ENCODE measurements around the gene CDT1.

The CDT1 gene

DNA sequence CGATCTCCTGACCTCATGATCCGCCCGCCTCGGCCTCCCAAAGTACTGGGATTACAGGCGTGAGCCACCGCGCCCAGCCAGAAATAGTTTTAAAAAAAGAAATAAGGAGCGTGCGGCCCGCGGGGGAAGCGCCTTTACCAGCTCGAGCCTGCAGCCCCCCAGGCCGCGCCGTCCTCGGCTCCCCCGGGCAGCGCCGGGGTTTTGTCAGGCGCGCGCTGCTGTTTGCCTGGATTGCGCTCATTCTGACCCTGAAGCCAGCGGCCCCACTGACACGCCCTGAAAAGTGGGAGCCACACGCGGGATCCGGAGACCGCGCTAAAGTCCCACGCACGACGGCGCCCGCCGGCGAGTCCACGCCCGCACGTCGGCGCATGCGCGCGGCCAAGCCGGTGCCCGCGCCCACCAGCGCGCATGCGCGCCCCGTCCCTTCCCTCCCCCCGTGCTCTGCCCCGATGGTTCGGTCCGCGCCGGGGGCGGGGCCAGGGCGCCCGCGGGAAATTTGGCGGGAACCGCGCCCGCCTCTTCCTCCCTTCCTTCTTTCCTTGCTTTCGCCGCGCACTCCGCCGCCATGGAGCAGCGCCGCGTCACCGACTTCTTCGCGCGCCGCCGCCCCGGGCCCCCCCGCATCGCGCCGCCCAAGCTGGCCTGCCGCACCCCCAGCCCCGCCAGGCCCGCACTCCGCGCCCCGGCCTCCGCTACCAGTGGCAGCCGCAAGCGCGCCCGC, at the start of gene CDT1:
Gene CDT1, plus strand, starts transcription at position 526 of the 724 bp plus-strand sequence. Its CDS starts 43 bp downstream, at position 569.
- peak; percentile 20 for DNase-seq

DNA sequence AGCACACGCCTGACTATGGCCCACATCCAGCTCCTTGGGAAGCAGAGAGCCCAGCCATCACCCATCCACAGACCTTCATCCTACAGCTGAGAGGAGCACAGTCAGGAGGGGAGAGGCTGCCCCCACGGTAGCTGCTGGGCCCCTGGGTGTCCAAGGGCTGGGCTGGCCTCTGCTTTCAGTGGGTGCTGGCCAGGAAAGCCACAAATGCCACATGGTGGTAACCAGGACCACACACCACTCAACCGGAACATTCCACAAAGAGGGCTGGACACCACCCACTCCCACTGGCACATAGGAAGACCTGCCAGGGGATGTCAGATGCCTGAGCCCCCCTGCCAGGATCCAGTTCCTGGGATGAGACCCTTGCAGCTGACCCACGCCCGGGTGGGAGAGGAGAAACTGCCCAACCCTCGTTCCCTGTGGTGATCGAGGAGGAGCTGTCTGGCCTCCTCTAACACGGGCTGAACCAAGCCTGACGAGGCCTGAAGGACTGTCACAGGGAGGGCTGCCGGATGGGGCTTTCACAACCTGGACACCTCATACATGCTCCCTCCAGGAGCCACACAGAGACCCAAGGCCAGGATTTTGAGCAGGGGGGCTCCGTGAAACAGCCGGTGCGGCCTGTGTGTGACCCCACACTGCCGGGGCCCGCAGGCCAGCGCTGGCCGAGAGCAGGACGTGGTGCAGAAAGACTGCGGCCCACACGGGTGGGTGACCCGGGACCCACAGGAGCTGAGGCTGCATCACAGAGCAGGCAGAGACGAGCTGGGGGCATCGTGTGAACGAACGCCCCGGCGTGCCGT, 49.3 kb upstream of the CDT1 start:
- DNase-seq, result no peak

DNA sequence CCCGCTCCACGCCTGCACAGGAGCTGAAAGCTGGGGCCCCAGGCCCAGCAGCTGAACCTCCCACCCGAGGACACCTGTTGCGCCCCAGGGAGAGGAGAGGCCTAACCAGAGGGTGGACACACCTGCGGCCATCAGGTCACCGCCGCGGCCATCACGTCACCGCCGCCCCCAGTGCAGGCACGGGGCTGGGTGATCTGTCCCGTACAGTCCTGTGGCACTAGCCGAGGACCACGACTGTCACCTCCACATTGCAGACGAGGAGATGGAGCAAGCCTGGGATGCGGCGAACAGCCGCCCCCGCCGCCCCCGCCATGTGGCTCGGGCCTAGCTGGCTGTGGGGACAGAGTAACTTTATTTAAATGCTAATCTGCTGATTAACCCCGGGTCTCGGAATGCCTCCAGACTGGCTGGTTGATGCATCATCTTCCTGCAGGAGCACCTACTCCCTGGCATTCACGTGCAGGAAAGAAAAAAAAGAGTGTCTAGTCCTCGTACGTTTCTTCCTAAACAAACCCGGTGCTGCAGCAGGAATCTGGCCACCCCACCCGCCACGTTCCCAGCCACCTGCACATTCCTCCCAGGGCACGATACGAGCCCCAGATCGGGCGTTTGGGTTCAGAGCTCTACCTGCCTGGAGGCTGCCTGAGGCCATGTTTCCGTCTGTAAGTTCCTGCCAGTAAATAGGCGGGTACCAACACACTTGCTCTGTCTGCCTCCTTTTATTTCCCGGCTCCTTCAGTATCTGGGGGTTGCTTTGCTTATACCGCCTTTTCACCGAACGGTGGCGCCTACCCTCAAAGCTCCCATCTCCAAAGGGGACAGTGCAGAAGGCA, 48.5 kb upstream of the CDT1 start:
- DNase-seq, result peak; percentile 27

DNA sequence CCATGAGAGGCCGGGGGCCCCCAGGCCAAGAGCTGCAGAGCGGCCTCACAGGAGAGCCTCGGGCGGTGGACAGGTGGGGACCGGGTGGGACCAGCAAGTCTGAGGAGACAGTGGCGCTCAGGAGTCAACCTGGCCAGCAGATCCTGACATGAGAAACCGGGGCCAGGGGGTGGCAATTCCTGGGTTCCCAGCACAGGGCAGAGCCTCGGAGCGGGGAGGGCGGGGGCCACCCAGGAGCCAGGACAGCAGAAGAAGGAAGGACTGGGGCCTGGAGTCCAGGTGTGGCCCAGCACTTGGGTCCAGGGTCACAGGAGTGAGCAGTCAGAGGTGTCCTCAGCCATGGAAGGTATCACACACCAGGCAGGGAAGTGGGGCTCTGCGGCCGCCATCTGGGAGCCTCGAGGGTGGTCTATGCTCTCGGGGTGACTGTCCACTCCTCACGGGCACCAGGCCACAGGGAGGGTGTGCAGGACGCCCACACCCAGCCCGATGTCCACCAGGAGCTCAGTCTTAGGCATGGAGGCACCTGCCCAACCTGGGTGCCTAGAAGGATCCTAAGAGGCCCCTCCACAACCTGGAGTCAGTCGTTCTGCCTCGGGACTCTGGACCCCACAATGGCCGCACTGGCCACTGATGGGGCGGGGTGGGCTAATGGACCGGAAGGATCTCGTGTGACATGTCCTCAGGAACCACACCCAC, 47.7 kb upstream of the CDT1 start:
- DNase-seq, result no peak

DNA sequence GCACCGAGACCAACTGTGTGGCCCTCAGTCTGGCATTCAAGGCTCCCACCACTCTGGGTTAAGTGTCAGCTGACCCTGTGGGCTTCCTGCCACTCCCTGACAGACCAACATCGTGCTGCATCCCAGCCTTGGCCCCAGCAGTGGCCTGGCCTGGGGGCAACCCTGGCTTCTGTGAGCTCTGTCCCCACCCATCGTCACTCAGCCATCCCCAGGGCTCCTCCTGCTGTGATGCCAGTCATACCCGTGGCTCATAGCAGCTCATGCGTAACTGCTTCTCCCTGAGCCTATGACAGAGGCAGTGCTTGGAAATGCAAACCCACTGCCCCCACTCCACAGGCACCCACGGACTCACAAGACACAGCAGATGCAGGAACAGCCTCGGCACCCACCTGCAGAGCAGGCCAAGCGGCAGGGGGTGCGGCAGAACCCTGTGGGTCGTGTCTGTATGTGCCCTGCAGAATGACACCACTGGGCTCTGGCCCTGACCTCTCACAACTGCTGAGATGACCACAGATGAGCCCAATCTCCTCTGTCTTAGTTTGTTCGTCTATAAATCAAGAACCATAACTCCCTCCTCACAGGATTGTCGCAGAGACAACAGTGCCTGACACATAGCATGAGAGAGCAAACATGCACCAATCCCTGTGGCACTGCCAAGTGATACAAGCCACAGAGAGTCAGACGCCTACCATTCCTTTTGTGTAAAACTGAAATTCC, 45.2 kb upstream of the CDT1 start:
- DNase-seq, result peak; percentile 11

DNA sequence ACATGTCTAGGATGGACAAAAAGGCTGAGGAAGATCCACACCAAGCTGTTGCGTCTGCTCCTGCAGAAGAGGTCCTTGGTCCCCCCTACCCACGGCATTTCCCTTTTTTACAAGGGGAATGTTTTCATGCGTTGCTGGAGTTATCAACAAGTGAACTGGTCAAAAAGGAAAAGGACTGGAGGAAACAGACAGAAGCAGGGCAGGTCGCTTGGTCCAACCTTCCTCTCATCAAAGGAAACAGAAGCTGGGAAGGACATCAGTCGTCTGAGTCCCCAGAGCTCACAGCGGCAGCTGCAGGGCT, 44.7 kb upstream of the CDT1 start:
- DNase-seq, result no peak

DNA sequence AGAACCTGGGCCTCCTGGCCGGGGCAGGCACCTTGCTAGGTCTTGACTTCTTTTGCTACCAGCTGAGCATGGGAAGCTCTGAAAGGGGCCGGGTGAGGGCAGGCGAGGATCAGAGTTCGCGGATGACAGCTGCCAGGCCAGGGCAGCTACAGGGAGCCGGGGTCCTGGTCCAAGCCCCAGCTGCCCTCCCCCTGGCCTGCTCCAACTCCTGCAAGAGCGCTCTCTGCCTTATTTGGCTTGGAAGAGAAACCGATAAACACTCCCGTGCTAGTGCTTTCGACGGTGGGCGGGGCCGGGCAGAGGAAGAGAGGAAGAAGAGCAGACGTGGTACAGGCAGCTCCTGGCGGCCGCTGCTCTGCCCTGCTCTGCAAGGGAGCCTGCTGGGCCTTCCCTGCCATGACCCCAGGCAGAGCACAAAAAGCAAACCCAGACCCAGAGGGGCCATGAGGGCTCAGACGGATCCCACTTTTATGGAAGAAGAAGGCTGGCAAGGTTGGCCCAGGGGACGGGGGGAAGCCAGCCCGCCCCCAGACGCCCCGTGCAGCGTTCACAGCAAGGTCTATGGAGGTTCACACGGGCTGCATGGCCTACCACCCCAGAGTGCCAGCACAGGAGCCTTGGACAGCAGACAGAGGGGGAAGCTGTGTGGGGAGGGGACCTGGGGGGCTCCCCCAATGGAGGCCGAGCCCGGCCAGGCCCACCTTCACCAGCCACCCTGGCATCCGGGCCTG, 44.2 kb upstream of the CDT1 start:
- DNase-seq, result no peak

DNA sequence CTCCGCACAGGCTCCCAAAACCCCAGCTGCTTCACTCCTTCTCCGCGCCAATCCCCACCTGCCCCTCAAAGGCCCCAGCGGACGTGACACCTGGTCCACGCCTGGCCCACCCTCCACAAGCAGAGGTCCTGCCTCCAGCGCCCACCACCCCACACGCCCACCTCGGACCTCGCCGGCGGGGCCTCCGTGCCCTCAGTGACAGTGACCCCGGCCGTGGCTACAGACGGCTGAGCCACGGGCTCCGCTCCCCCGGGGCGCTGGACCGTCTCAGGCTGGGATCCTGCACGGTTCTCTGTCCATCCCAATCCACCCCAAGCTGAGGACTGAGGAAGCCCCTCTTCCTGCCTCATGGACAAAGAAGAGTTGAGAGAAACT, 43.6 kb upstream of the CDT1 start:
- DNase-seq, result no peak

DNA sequence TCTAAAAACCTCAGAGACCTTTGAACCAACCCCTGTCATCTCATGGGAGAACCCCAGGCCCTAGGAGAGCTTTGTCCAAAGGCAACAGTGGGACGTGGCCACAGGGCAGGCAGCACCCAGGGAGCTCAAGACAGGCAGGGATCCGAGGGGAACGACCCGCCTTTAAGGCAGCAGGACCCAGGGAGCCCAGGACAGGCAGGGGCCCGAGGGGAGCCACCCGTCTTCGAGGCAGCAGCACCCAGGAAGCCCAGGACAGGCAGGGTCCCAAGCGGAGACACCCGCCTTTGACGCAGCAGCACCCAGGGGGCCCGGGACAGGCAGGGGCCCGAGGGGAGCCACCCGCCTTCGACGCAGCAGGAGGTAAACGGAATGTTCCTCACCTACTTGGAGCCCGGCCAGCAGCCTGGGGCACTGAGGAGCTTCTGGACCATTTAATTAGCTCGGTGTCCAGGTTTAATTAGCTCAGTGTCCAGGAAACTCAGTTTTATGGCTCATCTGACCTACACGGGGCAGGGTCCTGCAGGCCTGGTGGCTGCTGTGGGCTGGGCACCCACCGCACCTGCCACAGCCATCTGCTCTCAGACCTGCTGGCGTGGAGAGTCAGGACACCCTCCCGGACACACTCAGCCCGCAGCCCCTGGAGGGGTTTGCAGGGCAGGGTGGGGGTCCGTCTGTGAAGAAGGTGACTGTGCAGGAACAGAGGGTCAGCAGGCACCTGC, 43.0 kb upstream of the CDT1 start:
- DNase-seq, result no peak

DNA sequence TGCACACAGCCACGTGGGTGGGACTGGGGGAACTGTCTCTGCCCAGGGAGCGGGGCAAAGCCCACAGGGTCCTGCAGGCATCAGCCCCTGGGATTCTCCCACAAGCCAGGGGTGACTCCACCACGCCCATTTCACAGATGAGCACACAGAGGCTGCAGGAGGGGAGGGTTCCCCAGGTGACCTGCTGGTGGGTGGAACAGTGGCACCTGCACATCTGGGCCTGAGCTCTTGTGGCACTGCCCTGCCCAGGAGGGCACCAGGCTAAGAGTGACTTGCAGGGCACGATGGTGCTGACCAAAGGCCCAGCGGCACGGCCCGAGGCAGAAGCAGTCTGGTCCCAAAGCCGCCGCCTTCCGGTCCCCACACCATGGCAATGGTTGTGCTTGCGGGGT, 42.5 kb upstream of the CDT1 start:
- no peak for DNase-seq

DNA sequence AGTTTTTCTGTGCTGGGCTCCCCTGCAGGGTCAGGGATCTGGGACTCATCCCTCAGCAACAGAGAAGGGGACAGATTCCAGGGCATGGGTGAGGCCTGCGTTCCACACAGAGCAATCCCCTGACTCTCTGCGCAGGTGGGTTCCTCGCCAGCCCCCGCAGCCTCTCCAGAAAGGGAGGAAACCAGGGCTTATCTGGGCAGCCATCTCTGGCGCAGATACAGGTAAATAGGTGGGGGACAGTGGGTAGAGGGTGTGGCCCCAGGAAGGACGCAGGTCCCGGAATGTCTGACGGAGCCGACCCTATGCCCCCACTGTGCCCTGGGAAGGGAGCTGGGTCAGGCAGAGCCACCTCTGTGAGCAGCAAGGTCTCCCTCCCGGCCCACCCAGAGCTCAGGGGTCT, 41.8 kb upstream of the CDT1 start:
- DNase-seq, result no peak

DNA sequence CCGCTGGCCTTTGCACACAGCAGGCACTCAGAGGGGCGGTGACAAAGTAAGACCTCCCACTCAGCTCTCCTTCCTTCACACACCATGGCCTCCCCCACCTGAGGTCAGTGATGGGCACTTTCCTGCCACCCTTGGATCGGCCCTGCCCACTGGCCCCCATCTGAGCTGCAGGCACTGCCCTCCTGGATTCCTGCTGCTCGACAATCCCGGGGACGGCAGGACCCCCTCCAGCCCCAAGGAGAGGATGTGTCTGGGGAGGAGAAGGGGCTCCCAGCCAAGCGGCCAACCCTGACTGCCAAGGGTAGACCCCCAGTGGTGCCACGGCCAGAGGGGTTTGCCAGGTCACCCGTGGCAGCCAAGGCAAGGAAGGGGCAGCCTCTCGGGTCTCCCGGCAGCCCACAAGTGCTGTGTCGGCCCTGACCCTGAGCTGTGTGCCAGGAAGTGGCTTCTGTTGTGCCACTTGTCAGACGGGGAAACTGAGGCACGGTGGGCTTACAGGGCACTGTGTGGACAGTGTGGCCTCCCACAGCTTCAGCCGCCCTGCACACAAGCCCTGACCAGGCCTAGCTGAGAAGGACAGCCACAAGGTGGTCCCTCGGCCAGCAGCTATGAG, 41.2 kb upstream of the CDT1 start:
- no peak for DNase-seq

DNA sequence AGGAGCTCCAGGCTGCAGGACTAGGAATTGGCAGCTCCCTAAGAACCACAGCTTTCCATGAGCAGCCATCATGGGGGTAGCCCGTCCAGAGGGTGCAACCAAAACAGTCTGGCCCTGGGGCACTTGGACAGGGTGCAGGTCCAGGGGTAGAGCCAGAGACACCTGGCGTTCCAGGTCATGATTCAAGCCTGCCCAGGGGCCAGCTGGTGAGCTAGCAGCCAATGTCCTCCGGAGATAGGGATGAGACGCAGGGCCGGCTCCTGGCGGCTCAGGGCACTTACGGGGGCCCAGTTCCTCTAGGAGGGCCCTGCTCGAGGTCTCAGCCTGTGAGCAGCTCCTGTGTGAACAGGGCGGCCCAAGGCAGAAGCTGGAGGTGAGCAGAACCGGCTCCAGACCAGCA, 40.6 kb upstream of the CDT1 start:
- DNase-seq, result no peak

DNA sequence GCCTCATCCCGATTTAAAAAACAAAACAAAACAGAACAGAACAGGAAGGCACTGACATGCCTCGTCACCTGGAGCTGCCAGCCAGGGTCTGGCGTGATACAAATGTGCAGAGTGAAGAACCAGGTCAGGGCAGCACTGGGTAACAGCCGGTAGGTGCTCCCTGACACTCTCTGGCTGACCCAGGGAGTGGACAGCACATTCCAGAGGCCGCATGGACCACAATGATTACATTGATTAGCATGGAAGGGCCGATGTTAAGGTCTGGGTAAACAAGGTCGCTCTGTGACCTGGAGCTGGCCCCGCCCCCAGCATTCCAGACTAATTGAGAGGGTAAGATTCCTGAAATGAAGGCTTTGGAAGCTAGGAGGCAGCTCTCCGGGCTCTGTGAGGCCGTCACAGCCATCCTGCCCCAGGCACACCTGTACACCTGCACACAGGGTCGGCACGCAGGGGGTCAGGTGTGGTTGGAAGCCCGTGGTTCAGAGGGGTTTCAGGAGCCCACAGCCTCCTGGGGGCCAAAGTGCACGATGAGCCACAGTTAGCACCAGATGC, 40.0 kb upstream of the CDT1 start:
- DNase-seq, result no peak

DNA sequence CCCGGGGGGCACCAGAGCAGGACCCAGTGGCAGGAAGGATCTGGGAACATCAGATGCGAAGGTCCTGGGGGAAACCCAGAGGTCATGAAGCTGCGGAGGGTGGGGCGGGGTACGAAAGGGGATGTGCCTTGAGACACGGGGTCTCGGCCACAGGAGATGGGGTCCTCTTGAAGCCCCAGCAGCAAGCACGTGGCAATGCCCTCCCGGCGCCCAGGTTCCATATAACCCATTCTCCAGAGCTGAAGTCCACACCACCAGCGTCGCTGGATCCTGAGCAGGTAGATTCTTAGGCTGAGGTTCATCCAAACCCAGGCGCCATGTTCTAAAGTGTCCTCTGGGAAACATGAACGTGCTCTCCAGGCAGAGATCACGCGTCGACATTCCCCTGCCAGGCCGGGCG, 39.5 kb upstream of the CDT1 start:
- no peak for DNase-seq

DNA sequence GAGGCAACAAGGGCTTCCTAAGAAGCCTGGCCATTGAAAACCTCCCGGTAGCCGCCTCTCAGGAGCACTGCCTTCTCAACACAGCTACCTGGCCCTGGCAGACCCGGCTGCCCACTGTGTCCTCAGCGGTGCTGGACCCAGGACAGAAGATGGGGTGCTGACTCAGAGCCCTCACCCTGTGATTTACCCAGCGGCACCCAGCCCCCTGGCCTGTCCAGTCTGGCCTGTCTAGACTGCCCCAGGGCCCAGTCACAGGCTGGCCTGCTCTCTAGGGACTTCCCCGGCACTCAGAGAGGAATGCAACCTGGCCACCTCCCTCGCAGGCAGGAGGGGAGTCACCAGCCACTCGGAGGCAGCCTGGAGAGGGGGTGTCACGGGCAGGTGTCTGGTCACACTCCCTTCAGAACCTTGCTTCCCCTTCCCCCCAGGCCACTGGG, 38.7 kb upstream of the CDT1 start:
- DNase-seq, result no peak

DNA sequence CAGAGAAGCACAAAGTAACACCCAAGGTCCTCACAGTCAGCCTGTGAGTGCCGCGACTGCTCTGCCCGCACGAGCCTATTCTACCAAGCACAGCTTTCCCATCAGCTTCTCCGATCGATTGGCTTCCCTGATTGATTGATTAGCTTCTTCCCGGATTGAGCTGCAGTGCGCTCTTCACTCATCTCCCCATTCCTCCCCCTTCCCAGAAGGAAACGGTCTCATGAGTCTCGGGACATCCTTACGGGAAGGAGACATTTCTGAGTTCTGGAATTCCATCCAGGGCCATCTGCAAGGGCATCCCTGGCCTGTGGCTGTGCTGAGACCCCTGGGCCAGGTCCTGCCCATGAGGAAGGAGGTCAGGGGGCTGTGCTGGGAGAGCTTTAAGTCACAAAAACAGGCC, 36.6 kb upstream of the CDT1 start:
- no peak for DNase-seq

DNA sequence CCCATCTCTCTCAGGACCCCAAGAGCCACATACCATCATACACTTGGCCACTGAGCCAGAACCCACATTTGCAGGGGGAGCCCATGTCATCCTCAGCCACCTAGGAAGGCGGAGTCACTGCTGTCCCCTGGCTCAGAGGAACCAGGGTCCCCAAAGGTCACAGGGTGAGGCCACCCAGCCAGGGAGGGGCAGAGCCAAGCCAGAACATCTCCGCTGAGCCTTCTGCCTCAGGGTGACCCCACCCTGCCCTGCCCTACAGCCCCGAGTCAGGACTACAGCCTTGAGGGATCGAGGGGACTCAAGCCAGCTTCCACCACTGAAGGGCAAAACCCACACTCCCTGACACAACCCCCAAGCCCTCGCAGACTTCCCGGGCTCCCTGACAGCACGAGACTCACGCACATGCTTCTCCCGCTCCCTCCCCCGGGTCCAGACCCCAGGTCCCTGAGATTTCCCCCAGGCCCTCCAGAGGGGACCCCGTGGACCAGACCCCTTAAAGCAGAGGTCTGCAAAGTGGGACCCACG, 36.0 kb upstream of the CDT1 start:
- DNase-seq, result no peak

DNA sequence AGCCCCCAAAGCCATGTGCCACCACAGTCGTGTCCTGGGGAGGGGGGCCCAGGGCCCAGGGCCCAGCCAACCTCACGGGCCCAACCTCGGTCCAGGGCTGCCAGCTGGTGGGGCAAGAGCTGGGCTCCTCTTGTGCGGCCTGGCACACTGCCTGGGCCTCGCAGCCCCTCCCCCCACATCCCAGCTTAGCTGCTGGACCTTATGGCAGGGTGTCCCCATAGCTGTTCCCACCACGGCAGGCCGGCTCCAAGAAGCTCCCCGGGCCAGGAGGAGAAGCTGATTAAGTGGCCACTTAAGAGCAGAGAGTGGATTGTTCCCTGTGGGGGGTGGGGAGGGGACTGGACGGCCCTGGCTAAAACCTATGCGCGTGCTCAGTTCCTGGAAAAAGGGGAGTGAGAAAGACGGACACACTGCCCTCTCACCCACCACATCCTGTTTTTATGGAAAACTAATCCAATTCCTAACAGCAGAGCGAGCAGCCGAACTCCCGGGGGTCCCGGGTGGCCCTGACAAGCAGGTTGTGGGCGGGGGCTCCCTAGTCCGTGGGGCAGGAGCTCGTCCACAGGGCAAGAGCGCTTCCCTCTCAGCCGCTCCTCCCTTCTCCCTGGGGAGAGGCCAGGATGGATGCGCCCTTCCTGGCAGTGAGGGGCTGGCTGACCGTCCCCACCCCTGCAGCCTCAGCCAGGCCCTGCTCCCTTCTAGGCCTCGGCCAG, 35.4 kb upstream of the CDT1 start:
- no peak for DNase-seq

Data from amniotic stem cell (primary cell).